ENCODE results near the gene UNC5B. TPM values are rescaled to one million over a fixed set of nuclear protein-coding genes. Genes with fewer than 3 reads are reported as not detected.

Gene UNC5B
- polyA plus RNA-seq, 4 donors = 0.27 to 19.4 (median 6.7) TPM

DNA sequence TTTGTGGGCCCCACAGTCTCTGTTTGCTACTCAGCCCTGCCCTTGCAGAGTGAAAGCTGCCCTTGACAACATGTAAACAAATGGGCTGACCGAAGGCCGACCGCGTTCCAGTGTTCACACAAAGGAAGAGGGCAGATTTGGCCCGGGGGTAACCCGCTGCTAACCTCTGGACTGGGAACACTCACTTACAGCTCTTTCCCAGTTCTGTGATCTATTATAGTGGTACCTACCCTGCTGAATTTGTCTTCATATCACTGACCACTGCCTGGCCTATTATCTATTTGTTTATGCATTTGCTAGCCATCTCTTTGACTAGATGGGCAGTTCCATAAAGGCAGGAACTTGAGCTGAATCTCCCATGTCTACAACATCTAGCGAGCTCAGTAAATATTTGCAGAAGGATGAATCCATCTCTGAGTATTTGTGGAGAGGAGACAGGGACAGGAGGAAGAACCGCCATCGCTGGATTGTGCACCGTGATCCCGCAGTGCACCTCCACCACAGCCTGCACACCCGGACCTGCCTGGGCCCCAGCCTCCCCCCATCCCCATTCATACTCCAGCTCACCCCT, 121.9 kb downstream of the UNC5B start:
- 76 to 83% (median 78%) methylated on average over 12 of the region's 12 CpGs for WGBS, 3 donors
- peaks cover 0 to 73% (median 0%) of the 10 kb centered on the region in 3 donors for H3K36me3 ChIP-seq (ENCODE audit: control insufficient read depth in 3 of 3, insufficient read depth in 2 of 3, low read depth in 1 of 3, low read length in 3 of 3)
- H3K4me3 ChIP-seq (ENCODE audit: low read depth in 1 of 3, low read length in 3 of 3) = no peak overlapping the region
- DNase-seq = no peak
- peaks cover 0 to 42% (median under 1%) of the 10 kb centered on the region in 3 donors for H3K4me1 ChIP-seq (ENCODE audit: control insufficient read depth in 3 of 3, insufficient read depth in 2 of 3, low read depth in 1 of 3, low read length in 2 of 3)
- no peaks in the 10 kb centered on the region for H3K9me3 ChIP-seq (ENCODE audit: control insufficient read depth in 2 of 2, insufficient read depth in 1 of 2, low read depth in 1 of 2, low read length in 1 of 2)
- H3K27me3 ChIP-seq (ENCODE audit: control insufficient read depth in 3 of 3, insufficient read depth in 3 of 3, low read length in 3 of 3) = no peaks in the 10 kb centered on the region
- FAIRE-seq = no peak
- no peak overlapping the region for H3K27ac ChIP-seq (ENCODE audit: low read depth in 1 of 3, low read length in 2 of 3)

DNA sequence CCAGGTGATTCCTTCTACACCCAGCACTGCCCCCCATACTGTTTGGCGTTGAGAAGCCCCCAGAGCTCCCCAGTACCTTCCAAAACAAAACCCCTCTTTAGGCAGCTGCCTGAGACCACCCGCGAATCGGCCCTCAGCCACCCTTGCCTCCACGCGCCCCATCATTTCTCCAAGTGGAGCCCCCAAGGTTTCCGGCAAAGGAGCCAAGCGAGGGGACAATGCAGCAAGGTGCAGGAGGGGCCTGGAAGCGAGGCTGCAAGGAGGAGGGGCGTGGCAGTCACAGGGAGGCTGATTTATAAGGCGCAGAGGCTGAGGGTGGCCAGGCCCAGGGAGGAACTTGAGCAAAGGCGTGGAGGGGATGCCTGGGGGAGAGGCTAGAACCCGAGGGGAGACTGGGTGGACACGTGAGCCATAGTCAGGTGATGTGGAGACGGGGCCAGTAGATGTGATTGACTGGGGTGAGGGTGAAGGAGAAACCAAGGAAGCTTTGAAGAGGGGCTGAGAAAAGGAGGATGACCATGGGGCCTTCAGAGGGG, 122.9 kb downstream of the UNC5B start:
- H3K4me3 ChIP-seq (ENCODE audit: low read depth in 1 of 3, low read length in 3 of 3) = no peak overlapping the region
- DNase-seq (no peak), FAIRE-seq (no peak)
- H3K27ac ChIP-seq (ENCODE audit: low read depth in 1 of 3, low read length in 2 of 3) = no peak overlapping the region
- peaks cover 0 to 69% (median 0%) of the 10 kb centered on the region in 3 donors for H3K36me3 ChIP-seq (ENCODE audit: control insufficient read depth in 3 of 3, insufficient read depth in 2 of 3, low read depth in 1 of 3, low read length in 3 of 3)
- WGBS, 3 donors = 88 to 92% (median 90%) methylated on average over 15 of the region's 15 CpGs
- H3K27me3 ChIP-seq (ENCODE audit: control insufficient read depth in 3 of 3, insufficient read depth in 3 of 3, low read length in 3 of 3) = no peaks in the 10 kb centered on the region
- no peaks in the 10 kb centered on the region for H3K9me3 ChIP-seq (ENCODE audit: control insufficient read depth in 2 of 2, insufficient read depth in 1 of 2, low read depth in 1 of 2, low read length in 1 of 2)
- H3K4me1 ChIP-seq (ENCODE audit: control insufficient read depth in 3 of 3, insufficient read depth in 2 of 3, low read depth in 1 of 3, low read length in 2 of 3) = peaks cover 0 to 50% (median 6%) of the 10 kb centered on the region in 3 donors

GRCh38 chr10:71336632-71337031, 124.3 kb downstream of the UNC5B start:
- no peak overlapping the region for H3K4me3 ChIP-seq (ENCODE audit: low read depth in 1 of 3, low read length in 3 of 3)
- WGBS, 3 donors = 78 to 81% (median 80%) methylated on average over 6 of the region's 6 CpGs
- DNase-seq = no peak
- H3K27me3 ChIP-seq (ENCODE audit: control insufficient read depth in 3 of 3, insufficient read depth in 3 of 3, low read length in 3 of 3) = no peaks in the 10 kb centered on the region
- peaks cover 0 to 70% (median 0%) of the 10 kb centered on the region in 3 donors for H3K36me3 ChIP-seq (ENCODE audit: control insufficient read depth in 3 of 3, insufficient read depth in 2 of 3, low read depth in 1 of 3, low read length in 3 of 3)
- peaks cover 0 to 64% (median 8%) of the 10 kb centered on the region in 3 donors for H3K4me1 ChIP-seq (ENCODE audit: control insufficient read depth in 3 of 3, insufficient read depth in 2 of 3, low read depth in 1 of 3, low read length in 2 of 3)
- FAIRE-seq = no peak
- no peak overlapping the region for H3K27ac ChIP-seq (ENCODE audit: low read depth in 1 of 3, low read length in 2 of 3)
- no peaks in the 10 kb centered on the region for H3K9me3 ChIP-seq (ENCODE audit: control insufficient read depth in 2 of 2, insufficient read depth in 1 of 2, low read depth in 1 of 2, low read length in 1 of 2)

DNA sequence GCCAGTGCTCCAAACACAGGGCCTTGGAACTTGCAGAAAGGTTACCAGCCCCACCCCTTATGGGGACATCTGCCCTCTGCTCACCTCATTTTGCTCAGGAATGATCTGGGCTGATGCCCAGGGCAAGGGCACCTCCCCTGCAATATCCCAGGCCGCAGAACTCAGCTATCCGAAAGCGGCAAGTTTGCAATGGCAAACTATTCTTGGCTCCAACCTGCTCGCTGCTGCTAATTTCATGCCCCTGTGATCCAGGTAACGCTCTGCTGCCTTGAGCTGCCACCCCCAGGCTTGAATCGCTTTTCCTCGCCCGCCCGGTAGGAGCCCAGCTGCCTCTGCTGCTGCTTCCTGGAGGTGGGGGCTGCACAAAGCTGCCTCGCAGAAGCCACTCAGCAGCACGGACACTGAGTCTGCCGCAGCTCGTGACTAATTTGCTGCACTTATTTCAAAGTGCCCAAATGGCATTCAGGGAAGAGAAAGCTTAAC, 124.9 kb downstream of the UNC5B start:
- WGBS, 3 donors = 93 to 94% (median 93%) methylated on average over 13 of the region's 13 CpGs
- H3K9me3 ChIP-seq (ENCODE audit: control insufficient read depth in 2 of 2, insufficient read depth in 1 of 2, low read depth in 1 of 2, low read length in 1 of 2) = no peaks in the 10 kb centered on the region
- peaks cover 0 to 71% (median 0%) of the 10 kb centered on the region in 3 donors for H3K36me3 ChIP-seq (ENCODE audit: control insufficient read depth in 3 of 3, insufficient read depth in 2 of 3, low read depth in 1 of 3, low read length in 3 of 3)
- peaks cover 0 to 70% (median 8%) of the 10 kb centered on the region in 3 donors for H3K4me1 ChIP-seq (ENCODE audit: control insufficient read depth in 3 of 3, insufficient read depth in 2 of 3, low read depth in 1 of 3, low read length in 2 of 3)
- DNase-seq = peak in 1 of 2 donors; percentile 24
- no peak overlapping the region for H3K4me3 ChIP-seq (ENCODE audit: low read depth in 1 of 3, low read length in 3 of 3)
- no peak for FAIRE-seq
- H3K27me3 ChIP-seq (ENCODE audit: control insufficient read depth in 3 of 3, insufficient read depth in 3 of 3, low read length in 3 of 3) = no peaks in the 10 kb centered on the region
- no peak overlapping the region for H3K27ac ChIP-seq (ENCODE audit: low read depth in 1 of 3, low read length in 2 of 3)

DNA sequence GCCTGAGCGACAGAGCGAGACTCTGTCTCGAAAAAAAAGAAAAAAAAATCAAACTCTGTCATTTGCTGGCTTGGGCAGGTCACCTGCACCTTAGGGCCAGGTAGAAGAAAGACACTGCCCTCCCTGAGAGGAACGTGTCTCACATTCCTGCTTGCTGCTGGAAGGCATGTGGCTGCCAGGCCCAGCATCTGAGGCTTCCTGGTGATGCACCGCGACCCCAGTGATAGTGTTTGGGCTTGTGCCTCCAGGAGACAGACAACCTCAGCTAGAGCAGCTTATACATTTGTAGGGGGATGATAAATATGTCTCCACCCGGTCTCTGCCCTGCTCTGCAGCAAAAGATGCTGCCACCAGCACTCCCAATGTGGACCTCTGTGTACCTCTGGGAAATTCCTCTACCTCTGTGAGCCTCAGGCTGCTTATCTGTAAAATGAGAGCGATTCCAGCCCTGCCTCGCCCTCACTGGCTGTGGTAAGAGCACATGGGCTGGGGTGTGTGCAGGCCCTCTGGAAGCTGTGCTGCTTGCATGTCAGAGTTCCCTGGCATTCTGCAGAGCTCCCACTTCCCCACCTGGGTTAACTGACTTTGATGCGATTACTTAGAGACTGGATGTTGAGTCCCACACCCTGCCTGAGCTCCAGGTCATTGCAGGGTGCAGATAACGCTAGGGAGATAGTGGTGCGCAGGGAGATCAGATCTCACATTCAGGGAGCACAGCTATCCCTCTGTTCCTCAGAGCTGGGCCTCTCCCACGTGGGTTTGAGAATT, 126.5 kb downstream of the UNC5B start:
- H3K4me1 ChIP-seq (ENCODE audit: control insufficient read depth in 3 of 3, insufficient read depth in 2 of 3, low read depth in 1 of 3, low read length in 2 of 3) = peaks cover 0 to 75% (median 8%) of the 10 kb centered on the region in 3 donors
- H3K27me3 ChIP-seq (ENCODE audit: control insufficient read depth in 3 of 3, insufficient read depth in 3 of 3, low read length in 3 of 3) = no peaks in the 10 kb centered on the region
- 52 to 79% (median 62%) methylated on average over 13 of the region's 13 CpGs for WGBS, 3 donors
- H3K27ac ChIP-seq (ENCODE audit: low read depth in 1 of 3, low read length in 2 of 3) = peak overlapping the region in 1 of 3 donors; percentile 72
- DNase-seq (peak; percentile 59 to 63), FAIRE-seq (no peak)
- H3K36me3 ChIP-seq (ENCODE audit: control insufficient read depth in 3 of 3, insufficient read depth in 2 of 3, low read depth in 1 of 3, low read length in 3 of 3) = peaks cover 0 to 55% (median 0%) of the 10 kb centered on the region in 3 donors
- H3K9me3 ChIP-seq (ENCODE audit: control insufficient read depth in 2 of 2, insufficient read depth in 1 of 2, low read depth in 1 of 2, low read length in 1 of 2) = no peaks in the 10 kb centered on the region
- H3K4me3 ChIP-seq (ENCODE audit: low read depth in 1 of 3, low read length in 3 of 3) = no peak overlapping the region

GRCh38 chr10:71339796-71340589, 127.6 kb downstream of the UNC5B start:
- DNase-seq (peak; percentile 90 to 91), FAIRE-seq (no peak)
- 61 to 80% (median 70%) methylated on average over 10 of the region's 10 CpGs for WGBS, 3 donors
- H3K4me3 ChIP-seq (ENCODE audit: low read depth in 1 of 3, low read length in 3 of 3) = no peak overlapping the region
- H3K4me1 ChIP-seq (ENCODE audit: control insufficient read depth in 3 of 3, insufficient read depth in 2 of 3, low read depth in 1 of 3, low read length in 2 of 3) = peaks cover 0 to 86% (median 8%) of the 10 kb centered on the region in 3 donors
- no peaks in the 10 kb centered on the region for H3K27me3 ChIP-seq (ENCODE audit: control insufficient read depth in 3 of 3, insufficient read depth in 3 of 3, low read length in 3 of 3)
- peak overlapping the region in 1 of 3 donors; percentile 75 for H3K27ac ChIP-seq (ENCODE audit: low read depth in 1 of 3, low read length in 2 of 3)
- H3K36me3 ChIP-seq (ENCODE audit: control insufficient read depth in 3 of 3, insufficient read depth in 2 of 3, low read depth in 1 of 3, low read length in 3 of 3) = peaks cover 0 to 57% (median 0%) of the 10 kb centered on the region in 3 donors
- H3K9me3 ChIP-seq (ENCODE audit: control insufficient read depth in 2 of 2, insufficient read depth in 1 of 2, low read depth in 1 of 2, low read length in 1 of 2) = no peaks in the 10 kb centered on the region

DNA sequence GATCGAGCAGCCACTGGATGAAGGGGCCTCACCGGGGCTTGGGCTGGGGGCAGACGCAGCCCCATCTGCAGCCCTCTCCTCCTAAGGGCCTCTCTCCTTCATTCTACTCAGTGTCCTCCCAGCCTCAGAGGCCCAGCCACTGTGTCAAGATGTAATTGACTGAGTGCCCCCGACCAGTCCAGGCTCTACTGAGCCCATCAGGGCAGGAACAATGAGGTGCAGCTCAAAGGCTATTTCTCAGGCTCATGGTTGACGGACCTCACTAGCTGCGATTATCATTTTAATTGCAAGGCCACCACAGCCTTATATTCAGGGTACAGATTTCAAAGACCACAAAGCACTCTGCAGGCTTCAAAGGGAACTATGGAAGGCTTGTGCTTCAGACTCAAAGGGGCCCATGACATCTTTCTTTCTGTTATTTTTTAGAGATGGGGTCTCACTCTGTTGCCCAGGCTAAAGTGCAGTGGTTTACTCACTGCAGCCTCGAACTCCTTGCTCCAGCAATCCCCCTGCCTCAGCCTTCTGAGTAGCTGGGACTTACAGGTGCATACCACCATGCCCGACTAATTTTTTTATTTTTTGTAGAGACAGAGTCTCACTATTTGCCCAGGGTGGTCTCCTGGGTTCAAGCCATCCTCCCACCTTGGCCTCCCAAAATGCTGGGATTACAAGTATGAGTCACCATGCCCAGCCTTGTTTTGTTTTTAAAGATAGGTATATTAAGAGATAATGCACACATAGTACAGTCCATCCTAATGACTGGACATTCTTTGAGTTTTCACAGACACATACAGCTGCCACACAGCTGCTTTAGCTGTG, 130.4 kb downstream of the UNC5B start:
- Histone ChIP-seq H3K27ac (ENCODE audit: low read depth in 1 of 3, low read length in 2 of 3) (peak overlapping the region in 1 of 3 donors; percentile 75), H3K4me3 (ENCODE audit: low read depth in 1 of 3, low read length in 3 of 3) (no peak overlapping the region), H3K36me3 (ENCODE audit: control insufficient read depth in 3 of 3, insufficient read depth in 2 of 3, low read depth in 1 of 3, low read length in 3 of 3) (peaks cover 0 to 52% (median 0%) of the 10 kb centered on the region in 3 donors), H3K4me1 (ENCODE audit: control insufficient read depth in 3 of 3, insufficient read depth in 2 of 3, low read depth in 1 of 3, low read length in 2 of 3) (peaks cover 0 to 79% (median 8%) of the 10 kb centered on the region in 3 donors), H3K27me3 (ENCODE audit: control insufficient read depth in 3 of 3, insufficient read depth in 3 of 3, low read length in 3 of 3) (no peaks in the 10 kb centered on the region), H3K9me3 (ENCODE audit: control insufficient read depth in 2 of 2, insufficient read depth in 1 of 2, low read depth in 1 of 2, low read length in 1 of 2) (no peaks in the 10 kb centered on the region)
- DNase-seq = no peak
- FAIRE-seq = no peak
- WGBS, 3 donors = 77 to 90% (median 89%) methylated on average over 8 of the region's 8 CpGs

Data from small intestine (tissue), 7 donors.